OCI-LY7 (cell line): Measurements from ENCODE around the gene KAZN. TPM values are rescaled to one million over a fixed set of nuclear protein-coding genes. Genes with fewer than 3 reads are reported as not detected.

Source experiments
- BruUV-seq: library from RNA; stranded (reverse); fragments of 400-500 nt; replicated peaks from 2 replicates; lab custom pipeline; 2021; lab: Mats Ljungman, UMichigan
- CTCF ChIA-PET: fragments of 300-600 bp; sonication (Branson Sonifier 250); formaldehyde crosslinking; loops from one replicate; lab custom pipeline; 2022; ENCODE audit warnings: antibody characterized with exemption; ENCODE audit not compliant: unreplicated experiment; lab: Charles Lee
- POLR2A ChIA-PET: fragments of 300-600 bp; sonication (Branson Sonifier 250); formaldehyde crosslinking; loops from one replicate; lab custom pipeline; 2022; ENCODE audit warnings: antibody characterized with exemption; lab: Charles Lee
- DNase-seq: peaks from one replicate; pipeline ENCODE4 v3.0.0-alpha.2; 2015; ENCODE audit warnings: low spot score
- H2AFZ ChIP-seq: fragments of 200-600 bp; sonication (generic), shearing (Covaris generic); 2 replicates; pipeline ENCODE4 v1.6.1; 2014; ENCODE audit warnings: mild to moderate bottlenecking, antibody characterized with exemption, low read length, moderate library complexity
- H3K27ac ChIP-seq: fragments of 200-600 bp; sonication (generic); 2 replicates; pipeline ENCODE4 v1.5.1; 2014; ENCODE audit warnings: mixed run types, low read depth, mild to moderate bottlenecking, moderate library complexity, low read length, inconsistent platforms; ENCODE audit not compliant: poor library complexity, severe bottlenecking
- H3K36me3 ChIP-seq: fragments of 200-600 bp; sonication (generic); 2 replicates; pipeline ENCODE4 v1.6.1; 2014; ENCODE audit warnings: mild to moderate bottlenecking, antibody characterized with exemption, low read length, moderate library complexity, mixed read lengths; ENCODE audit not compliant: insufficient read depth
- H3K4me1 ChIP-seq: fragments of 200-600 bp; sonication (generic); 2 replicates; pipeline ENCODE4 v1.5.1; 2014; ENCODE audit warnings: mild to moderate bottlenecking, low read length; ENCODE audit not compliant: insufficient read depth, poor library complexity, severe bottlenecking
- H3K4me2 ChIP-seq: fragments of 200-600 bp; sonication (generic); 2 replicates; pipeline ENCODE4 v1.6.1; 2014; ENCODE audit warnings: mild to moderate bottlenecking, low read length
- H3K4me3 ChIP-seq: fragments of 200-600 bp; sonication (generic); 2 replicates; pipeline ENCODE4 v1.5.1; 2014; ENCODE audit warnings: mild to moderate bottlenecking, low read depth, low read length; ENCODE audit not compliant: poor library complexity, severe bottlenecking
- H3K79me2 ChIP-seq: fragments of 200-600 bp; sonication (generic); 2 replicates; pipeline ENCODE4 v1.6.1; 2016; ENCODE audit warnings: low read depth, mild to moderate bottlenecking, low read length, moderate library complexity, mixed read lengths; ENCODE audit not compliant: insufficient read depth
- H3K9me2 ChIP-seq: fragments of 200-600 bp; sonication (generic); 2 replicates; pipeline ENCODE4 v1.6.1; 2016; ENCODE audit warnings: mild to moderate bottlenecking, low read length, mixed read lengths; ENCODE audit not compliant: insufficient read depth
- H3K9me3 ChIP-seq: fragments of 200-600 bp; sonication (generic); 2 replicates; pipeline ENCODE4 v1.6.1; 2014; ENCODE audit warnings: mild to moderate bottlenecking, mixed run types, low read length, mixed read lengths
- H4K20me1 ChIP-seq: fragments of 200-600 bp; sonication (generic); 2 replicates; pipeline ENCODE4 v1.6.1; 2014; ENCODE audit warnings: mild to moderate bottlenecking, antibody characterized with exemption, low read length, moderate library complexity, mixed read lengths; ENCODE audit not compliant: insufficient read depth
- CTCF ChIP-seq: fragments of 200-600 bp; sonication (generic); conservative IDR thresholded peaks from 2 replicates; pipeline ENCODE4 v1.5.1; 2014; ENCODE audit warnings: mild to moderate bottlenecking, antibody characterized with exemption, low read length, moderate library complexity, mixed read lengths
- EZH2phosphoT487 ChIP-seq: fragments of 200-600 bp; sonication (generic); IDR thresholded peaks from 2 replicates; pipeline ENCODE4 v1.6.1; 2018; ENCODE audit warnings: low read depth, borderline replicate concordance, mild to moderate bottlenecking, mixed run types, antibody characterized with exemption, low read length, moderate library complexity, mixed read lengths
- intact Hi-C: fragments of 100-400 bp; cut with micrococcal nuclease; formaldehyde crosslinking; loops from one replicate; pipeline ENCODE4 v1.10.0; 2022; ENCODE audit not compliant: unreplicated experiment
- total RNA-seq, 2 experiments: library from RNA; depleted of rRNA in 1 of 2; stranded (reverse); fragments of >200 nt in 1 of 2; shearing (Covaris generic) in 1 of 2; gene quantifications; 2 replicates each; pipeline ENCODE4 v1.2.3, GENCODE V29; 2014 to 2022

Gene KAZN
- total RNA-seq, 2 experiments from 2014 or later, result 0.40 to 2.4 TPM

GRCh38 chr1:15128520-15129313, 530.2 kb downstream of the KAZN start:
- Histone ChIP-seq H3K36me3 (no peaks in the 10 kb centered on the region), H3K9me2 (no peaks in the 10 kb centered on the region), H4K20me1 (no peaks in the 10 kb centered on the region), H2AFZ (no peak overlapping the region), H3K4me2 (no peak overlapping the region), H3K9me3 (no peaks in the 10 kb centered on the region), H3K79me2 (no peaks in the 10 kb centered on the region), H3K4me3 (no peak overlapping the region), H3K27ac (no peak overlapping the region), H3K4me1 (no peaks in the 10 kb centered on the region)
- POLR2A ChIA-PET, result no interaction called here
- TF ChIP-seq CTCF, result peak; percentile 91
- no peak for TF ChIP-seq EZH2phosphoT487
- intact Hi-C loops, result loop anchor here (1.0 kb wide), 2 partner anchors 144 to 176 kb away; no protein-coding TSS in a partner anchor
- no TSS peak for BruUV-seq
- peak; percentile 60 for DNase-seq
- CTCF ChIA-PET, result interaction anchor here (0.6 kb wide), 1 partner anchor 303 kb away, joined by 3 read pairs; no protein-coding TSS in a partner anchor

DNA sequence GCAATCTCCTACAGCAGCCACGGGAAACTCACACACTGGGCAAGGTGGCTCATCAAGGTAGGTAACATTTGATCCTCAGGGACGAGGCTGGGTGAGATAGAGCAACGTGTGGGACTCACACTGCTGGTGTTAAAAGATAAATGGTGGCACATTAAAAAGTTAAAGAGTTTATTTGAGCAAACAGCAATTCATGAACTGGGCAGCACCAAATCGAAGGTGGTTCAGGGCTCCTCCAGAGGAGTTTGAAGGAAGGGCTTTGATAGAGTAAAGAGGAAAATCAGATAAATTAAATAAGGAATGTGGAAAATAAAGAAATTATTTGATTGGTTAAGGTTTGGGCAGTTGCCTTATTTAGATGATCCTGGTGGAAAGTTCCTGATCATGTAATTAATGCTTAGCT, 531.5 kb downstream of the KAZN start:
- H3K27ac ChIP-seq, result no peak overlapping the region
- no peaks in the 10 kb centered on the region for H3K36me3 ChIP-seq
- TF ChIP-seq EZH2phosphoT487 (no peak), CTCF (no peak)
- ChIA-PET POLR2A (interaction anchor here (1.0 kb wide), 1 partner anchor 141 kb away, joined by 4 read pairs; no protein-coding TSS in a partner anchor), CTCF (no interaction called here)
- no peaks in the 10 kb centered on the region for H3K4me1 ChIP-seq
- intact Hi-C loops, result no loop called here
- H3K79me2 ChIP-seq, result no peaks in the 10 kb centered on the region
- no peak overlapping the region for H3K4me2 ChIP-seq
- no peaks in the 10 kb centered on the region for H3K9me3 ChIP-seq
- no peaks in the 10 kb centered on the region for H3K9me2 ChIP-seq
- no TSS peak for BruUV-seq
- no peak overlapping the region for H2AFZ ChIP-seq
- H4K20me1 ChIP-seq, result no peaks in the 10 kb centered on the region
- DNase-seq, result no peak
- H3K4me3 ChIP-seq, result no peak overlapping the region

DNA sequence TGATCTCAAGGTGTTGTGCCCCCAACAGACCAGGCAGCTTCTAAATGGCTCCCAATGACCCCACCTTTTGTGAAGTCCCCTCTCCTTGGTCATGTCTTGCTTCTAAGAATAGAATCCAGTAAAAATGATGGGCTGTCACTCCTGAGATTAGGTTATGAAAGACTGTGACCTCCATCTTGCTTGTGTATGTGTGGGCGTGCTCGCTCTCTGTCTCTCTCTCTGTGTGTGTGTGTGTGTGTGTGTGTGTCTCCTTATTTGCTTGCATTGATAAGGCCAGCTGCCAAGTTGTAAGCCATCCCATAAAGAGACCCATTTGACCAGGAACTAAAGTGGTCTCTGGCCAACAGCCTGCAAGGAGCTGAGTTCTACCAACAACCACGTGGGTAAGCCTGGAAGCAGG, 532.1 kb downstream of the KAZN start:
- TF ChIP-seq EZH2phosphoT487 (no peak), CTCF (no peak)
- Histone ChIP-seq H3K9me3 (no peaks in the 10 kb centered on the region), H3K36me3 (no peaks in the 10 kb centered on the region), H3K79me2 (no peaks in the 10 kb centered on the region), H3K9me2 (no peaks in the 10 kb centered on the region), H3K4me2 (no peak overlapping the region), H4K20me1 (no peaks in the 10 kb centered on the region), H3K4me3 (no peak overlapping the region), H2AFZ (no peak overlapping the region), H3K27ac (no peak overlapping the region), H3K4me1 (no peaks in the 10 kb centered on the region)
- ChIA-PET POLR2A (interaction anchor here (1.0 kb wide), 1 partner anchor 141 kb away, joined by 4 read pairs; no protein-coding TSS in a partner anchor), CTCF (no interaction called here)
- no peak for DNase-seq
- BruUV-seq, result no TSS peak
- intact Hi-C loops, result no loop called here
